ENCODE data around the gene TNFRSF4.

DNA sequence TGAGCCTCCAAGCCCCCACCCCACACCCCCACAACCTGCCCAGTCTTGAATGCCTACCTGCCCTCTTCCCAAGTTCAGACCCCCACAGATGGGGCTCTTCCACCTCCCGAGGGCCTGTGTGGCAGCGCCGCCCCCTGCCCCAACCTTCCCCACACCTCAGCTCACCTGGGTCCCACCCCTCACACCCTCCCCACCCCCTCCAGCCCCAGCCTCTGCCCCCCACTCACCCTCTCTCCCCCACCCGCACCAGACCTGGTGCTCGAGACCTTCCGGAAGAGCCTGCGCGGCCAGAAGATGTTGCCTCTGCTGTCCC lies 16.8 kb downstream of the TNFRSF4 start:
- TF ChIP-seq, protein P1, sequence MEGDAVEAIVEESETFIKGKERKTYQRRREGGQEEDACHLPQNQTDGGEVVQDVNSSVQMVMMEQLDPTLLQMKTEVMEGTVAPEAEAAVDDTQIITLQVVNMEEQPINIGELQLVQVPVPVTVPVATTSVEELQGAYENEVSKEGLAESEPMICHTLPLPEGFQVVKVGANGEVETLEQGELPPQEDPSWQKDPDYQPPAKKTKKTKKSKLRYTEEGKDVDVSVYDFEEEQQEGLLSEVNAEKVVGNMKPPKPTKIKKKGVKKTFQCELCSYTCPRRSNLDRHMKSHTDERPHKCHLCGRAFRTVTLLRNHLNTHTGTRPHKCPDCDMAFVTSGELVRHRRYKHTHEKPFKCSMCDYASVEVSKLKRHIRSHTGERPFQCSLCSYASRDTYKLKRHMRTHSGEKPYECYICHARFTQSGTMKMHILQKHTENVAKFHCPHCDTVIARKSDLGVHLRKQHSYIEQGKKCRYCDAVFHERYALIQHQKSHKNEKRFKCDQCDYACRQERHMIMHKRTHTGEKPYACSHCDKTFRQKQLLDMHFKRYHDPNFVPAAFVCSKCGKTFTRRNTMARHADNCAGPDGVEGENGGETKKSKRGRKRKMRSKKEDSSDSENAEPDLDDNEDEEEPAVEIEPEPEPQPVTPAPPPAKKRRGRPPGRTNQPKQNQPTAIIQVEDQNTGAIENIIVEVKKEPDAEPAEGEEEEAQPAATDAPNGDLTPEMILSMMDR (conservative IDR thresholded peaks at IDR 0.05; ENCODE audit: low read length), result no peak
- no peak for TF ChIP-seq EZH2phosphoT487 (IDR thresholded peaks at IDR 0.05; ENCODE audit: borderline replicate concordance, low read depth, low read length)

Data from OCI-LY7 (cell line).